HepG2 (cell line): ENCODE measurements around the gene CTDP1. TPM values are rescaled to one million over a fixed set of nuclear protein-coding genes. Genes with fewer than 3 reads are reported as not detected.

ENCODE experiments used
- CAMTA2 ChIP-seq: sonication (generic); formaldehyde crosslinking; IDR thresholded peaks from 2 replicates; pipeline ENCODE4 v1.4.0; 2020; ENCODE audit warnings: mild to moderate bottlenecking, missing genetic modification reagents, borderline replicate concordance
- DMAP1 ChIP-seq: IDR thresholded peaks from 2 replicates; pipeline ENCODE4 v1.6.1; 2016
- LBX2 ChIP-seq: sonication (generic); formaldehyde crosslinking; IDR thresholded peaks from 2 replicates; pipeline ENCODE4 v1.5.0; 2020; ENCODE audit warnings: missing genetic modification reagents, mild to moderate bottlenecking, borderline replicate concordance
- NCOA2 ChIP-seq: sonication (generic); formaldehyde crosslinking; IDR thresholded peaks from 2 replicates; pipeline ENCODE4 v1.8.0; 2022; ENCODE audit warnings: inconsistent platforms
- NFE2L2 ChIP-seq: fragments of 150-350 bp; IDR thresholded peaks from 2 replicates; pipeline ENCODE4 v1.6.1; 2014; ENCODE audit warnings: low read length
- NR0B2 ChIP-seq: sonication (generic); formaldehyde crosslinking; IDR thresholded peaks from 2 replicates; pipeline ENCODE4 v1.4.0; 2020; ENCODE audit warnings: mild to moderate bottlenecking, missing genetic modification reagents
- NRL ChIP-seq: sonication (generic); formaldehyde crosslinking; IDR thresholded peaks from 2 replicates; pipeline ENCODE4 v1.5.0; 2020; ENCODE audit warnings: missing genetic modification reagents, mild to moderate bottlenecking, moderate library complexity, borderline replicate concordance
- PAF1 ChIP-seq: IDR thresholded peaks from 2 replicates; pipeline ENCODE4 v1.6.1; 2016; ENCODE audit warnings: missing genetic modification reagents, missing compliant biosample characterization
- PTBP1 ChIP-seq: fragments of 200-400 bp; formaldehyde crosslinking; IDR thresholded peaks from 2 replicates; pipeline ENCODE4 v1.6.1; 2018; ENCODE audit warnings: low read length, low read depth; ENCODE audit not compliant: poor library complexity, severe bottlenecking
- SIN3A ChIP-seq: IDR thresholded peaks from 2 replicates; pipeline ENCODE4 v1.6.1; 2011; ENCODE audit warnings: low read depth, mild to moderate bottlenecking, control low read depth, low read length, borderline replicate concordance
- ZBTB37 ChIP-seq: sonication (generic); formaldehyde crosslinking; IDR thresholded peaks from 2 replicates; pipeline ENCODE4 v1.4.0; 2020; ENCODE audit warnings: mild to moderate bottlenecking, missing genetic modification reagents
- ZFP37 ChIP-seq: sonication (generic); formaldehyde crosslinking; IDR thresholded peaks from 2 replicates; pipeline ENCODE4 v1.4.0; 2020; ENCODE audit warnings: missing genetic modification reagents, borderline replicate concordance
- ZNF225 ChIP-seq: sonication (generic); formaldehyde crosslinking; IDR thresholded peaks from 2 replicates; pipeline ENCODE4 v1.4.0; 2020; ENCODE audit warnings: mild to moderate bottlenecking, missing genetic modification reagents
- ZNF234 ChIP-seq: sonication (generic); formaldehyde crosslinking; conservative IDR thresholded peaks from 2 replicates; pipeline ENCODE4 v1.5.1; 2020; ENCODE audit warnings: mild to moderate bottlenecking, missing genetic modification reagents
- ZNF253 ChIP-seq: sonication (generic); formaldehyde crosslinking; IDR thresholded peaks from 2 replicates; pipeline ENCODE4 v1.8.0; 2022; ENCODE audit warnings: mild to moderate bottlenecking, missing genetic modification reagents, borderline replicate concordance
- ZNF841 ChIP-seq: sonication (generic); formaldehyde crosslinking; IDR thresholded peaks from 2 replicates; pipeline ENCODE4 v1.8.1; 2023; ENCODE audit warnings: missing genetic modification reagents, borderline replicate concordance
- ZSCAN21 ChIP-seq: sonication (generic); formaldehyde crosslinking; IDR thresholded peaks from 2 replicates; pipeline ENCODE4 v1.8.0; 2022; ENCODE audit warnings: mild to moderate bottlenecking, missing genetic modification reagents, moderate library complexity, borderline replicate concordance
- polyA plus RNA-seq, 8 experiments: library from polyadenylated mRNA; depleted of rRNA in 3 of 8; stranded (reverse) in 7 of 8; unstranded in 1 of 8; fragments of >200 nt; fragmentation: Illumina TruSeq in 4 of 8; extraction: Trizol in 4 of 8; gene quantifications; 2 replicates each; pipeline versions ENCODE4 v1.2.1 to v1.2.3, GENCODE V29; 2011 to 2016; ENCODE audit warnings: low read depth in 4 of 8, missing spikeins in 1 of 8, mixed read lengths in 1 of 8; ENCODE audit not compliant: insufficient read depth in 1 of 8
- total RNA-seq, 5 experiments: library from RNA; depleted of rRNA; stranded (reverse); fragments of >200 nt; fragmentation: Illumina TruSeq; extraction: Trizol; gene quantifications; 2 replicates each; pipeline ENCODE4 v1.2.3, GENCODE V29; 2016; ENCODE audit warnings: low read depth in 1 of 5
- TF ChIP-seq, protein P1 (sequence below): sonication (generic); formaldehyde crosslinking; IDR thresholded peaks from 2 replicates; pipeline ENCODE4 v1.5.1; 2020; ENCODE audit warnings: missing genetic modification reagents, mild to moderate bottlenecking, borderline replicate concordance
- TF ChIP-seq, protein P2 (sequence below): sonication (generic); formaldehyde crosslinking; IDR thresholded peaks from 2 replicates; pipeline ENCODE4 v1.4.0; 2020; ENCODE audit warnings: missing genetic modification reagents, borderline replicate concordance
- TF ChIP-seq, protein P3 (sequence below): IDR thresholded peaks from 2 replicates; pipeline ENCODE4 v1.6.1; 2016; ENCODE audit warnings: low read depth

Gene CTDP1
- total and polyA plus RNA-seq, 2 of the 13 experiments (the other 11 are each of a cell fraction or from before 2014, with no cell fraction given): 6.9 to 11.0 TPM

- TF ChIP-seq ZSCAN21 (CRISPR knock-in tag): 0 out of 2 replicates have a peak, but pooled peaks have one; percentile 41
- no peak for TF ChIP-seq NR0B2 (CRISPR knock-in tag)
- TF ChIP-seq ZNF253 (CRISPR knock-in tag): peak; percentile 77; the same call in 1 of the 2 replicates
- TF ChIP-seq CAMTA2 (CRISPR knock-in tag): no peak
- TF ChIP-seq, protein P1, sequence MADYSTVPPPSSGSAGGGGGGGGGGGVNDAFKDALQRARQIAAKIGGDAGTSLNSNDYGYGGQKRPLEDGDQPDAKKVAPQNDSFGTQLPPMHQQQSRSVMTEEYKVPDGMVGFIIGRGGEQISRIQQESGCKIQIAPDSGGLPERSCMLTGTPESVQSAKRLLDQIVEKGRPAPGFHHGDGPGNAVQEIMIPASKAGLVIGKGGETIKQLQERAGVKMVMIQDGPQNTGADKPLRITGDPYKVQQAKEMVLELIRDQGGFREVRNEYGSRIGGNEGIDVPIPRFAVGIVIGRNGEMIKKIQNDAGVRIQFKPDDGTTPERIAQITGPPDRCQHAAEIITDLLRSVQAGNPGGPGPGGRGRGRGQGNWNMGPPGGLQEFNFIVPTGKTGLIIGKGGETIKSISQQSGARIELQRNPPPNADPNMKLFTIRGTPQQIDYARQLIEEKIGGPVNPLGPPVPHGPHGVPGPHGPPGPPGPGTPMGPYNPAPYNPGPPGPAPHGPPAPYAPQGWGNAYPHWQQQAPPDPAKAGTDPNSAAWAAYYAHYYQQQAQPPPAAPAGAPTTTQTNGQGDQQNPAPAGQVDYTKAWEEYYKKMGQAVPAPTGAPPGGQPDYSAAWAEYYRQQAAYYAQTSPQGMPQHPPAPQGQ (CRISPR knock-in tag): no peak
- TF ChIP-seq ZNF234 (CRISPR knock-in tag): no peak
- TF ChIP-seq PAF1 (CRISPR knock-in tag): no peak
- TF ChIP-seq NCOA2 (CRISPR knock-in tag): peak; percentile 72
- TF ChIP-seq, protein P2, sequence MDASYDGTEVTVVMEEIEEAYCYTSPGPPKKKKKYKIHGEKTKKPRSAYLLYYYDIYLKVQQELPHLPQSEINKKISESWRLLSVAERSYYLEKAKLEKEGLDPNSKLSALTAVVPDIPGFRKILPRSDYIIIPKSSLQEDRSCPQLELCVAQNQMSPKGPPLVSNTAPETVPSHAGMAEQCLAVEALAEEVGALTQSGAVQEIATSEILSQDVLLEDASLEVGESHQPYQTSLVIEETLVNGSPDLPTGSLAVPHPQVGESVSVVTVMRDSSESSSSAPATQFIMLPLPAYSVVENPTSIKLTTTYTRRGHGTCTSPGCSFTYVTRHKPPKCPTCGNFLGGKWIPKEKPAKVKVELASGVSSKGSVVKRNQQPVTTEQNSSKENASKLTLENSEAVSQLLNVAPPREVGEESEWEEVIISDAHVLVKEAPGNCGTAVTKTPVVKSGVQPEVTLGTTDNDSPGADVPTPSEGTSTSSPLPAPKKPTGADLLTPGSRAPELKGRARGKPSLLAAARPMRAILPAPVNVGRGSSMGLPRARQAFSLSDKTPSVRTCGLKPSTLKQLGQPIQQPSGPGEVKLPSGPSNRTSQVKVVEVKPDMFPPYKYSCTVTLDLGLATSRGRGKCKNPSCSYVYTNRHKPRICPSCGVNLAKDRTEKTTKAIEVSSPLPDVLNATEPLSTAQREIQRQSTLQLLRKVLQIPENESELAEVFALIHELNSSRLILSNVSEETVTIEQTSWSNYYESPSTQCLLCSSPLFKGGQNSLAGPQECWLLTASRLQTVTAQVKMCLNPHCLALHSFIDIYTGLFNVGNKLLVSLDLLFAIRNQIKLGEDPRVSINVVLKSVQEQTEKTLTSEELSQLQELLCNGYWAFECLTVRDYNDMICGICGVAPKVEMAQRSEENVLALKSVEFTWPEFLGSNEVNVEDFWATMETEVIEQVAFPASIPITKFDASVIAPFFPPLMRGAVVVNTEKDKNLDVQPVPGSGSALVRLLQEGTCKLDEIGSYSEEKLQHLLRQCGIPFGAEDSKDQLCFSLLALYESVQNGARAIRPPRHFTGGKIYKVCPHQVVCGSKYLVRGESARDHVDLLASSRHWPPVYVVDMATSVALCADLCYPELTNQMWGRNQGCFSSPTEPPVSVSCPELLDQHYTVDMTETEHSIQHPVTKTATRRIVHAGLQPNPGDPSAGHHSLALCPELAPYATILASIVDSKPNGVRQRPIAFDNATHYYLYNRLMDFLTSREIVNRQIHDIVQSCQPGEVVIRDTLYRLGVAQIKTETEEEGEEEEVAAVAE (CRISPR knock-in tag): 0 out of 2 replicates have a peak, but pooled peaks have one; percentile 34
- no peak for TF ChIP-seq PTBP1
- TF ChIP-seq ZFP37: peak; percentile 76; the same call in 1 of the 2 replicates
- no peak for TF ChIP-seq ZBTB37 (CRISPR knock-in tag)
- no peak for TF ChIP-seq NRL (CRISPR knock-in tag)
- TF ChIP-seq ZNF225 (CRISPR knock-in tag): no peak
- TF ChIP-seq, protein P3, sequence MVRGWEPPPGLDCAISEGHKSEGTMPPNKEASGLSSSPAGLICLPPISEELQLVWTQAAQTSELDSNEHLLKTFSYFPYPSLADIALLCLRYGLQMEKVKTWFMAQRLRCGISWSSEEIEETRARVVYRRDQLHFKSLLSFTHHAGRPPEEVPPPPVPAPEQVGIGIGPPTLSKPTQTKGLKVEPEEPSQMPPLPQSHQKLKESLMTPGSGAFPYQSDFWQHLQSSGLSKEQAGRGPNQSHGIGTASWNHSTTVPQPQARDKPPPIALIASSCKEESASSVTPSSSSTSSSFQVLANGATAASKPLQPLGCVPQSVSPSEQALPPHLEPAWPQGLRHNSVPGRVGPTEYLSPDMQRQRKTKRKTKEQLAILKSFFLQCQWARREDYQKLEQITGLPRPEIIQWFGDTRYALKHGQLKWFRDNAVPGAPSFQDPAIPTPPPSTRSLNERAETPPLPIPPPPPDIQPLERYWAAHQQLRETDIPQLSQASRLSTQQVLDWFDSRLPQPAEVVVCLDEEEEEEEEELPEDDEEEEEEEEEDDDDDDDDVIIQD: no peak
- TF ChIP-seq LBX2 (CRISPR knock-in tag): no peak
- no peak for TF ChIP-seq ZNF841 (CRISPR knock-in tag)
- no peak for TF ChIP-seq NFE2L2
- TF ChIP-seq SIN3A: no peak
- no peak for TF ChIP-seq DMAP1
These were observed 115.8 kb downstream of the CTDP1 start (continued) for GRCh38 chr18:79795446-79795845.
